H1 (cell line): ENCODE results near the gene RFT1. TPM values are rescaled to one million over a fixed set of nuclear protein-coding genes. Genes with fewer than 3 reads are reported as not detected.

Experiments used
- CTCF ChIA-PET: fragments of 300-600 bp; sonication (Branson Sonifier 250); formaldehyde crosslinking; loops from one replicate; lab custom pipeline; 2021; ENCODE audit not compliant: partially characterized antibody; lab: Charles Lee
- POLR2A ChIA-PET: fragments of 300-600 bp; sonication (Branson Sonifier 250); formaldehyde crosslinking; loops from one replicate; lab custom pipeline; 2021; ENCODE audit warnings: inconsistent platforms; ENCODE audit not compliant: partially characterized antibody; lab: Charles Lee
- DNase-seq, 2 experiments: peaks; one replicate each; pipeline versions ENCODE4 v3.0.0 to v3.0.0-alpha.2; 2010 to 2022; ENCODE audit warnings: low spot score in 2 of 2, low read depth in 1 of 2, mixed read lengths in 1 of 2
- FAIRE-seq: peaks from 2 replicates; lab custom pipeline; 2011; peaks lifted over from hg19 to GRCh38; lab: Jason Lieb, UNC
- H2AFZ ChIP-seq: 2 replicates; pipeline ENCODE4 v1.8.1; 2012; ENCODE audit warnings: low read length, inconsistent platforms
- H2AK5ac ChIP-seq: 2 replicates; pipeline ENCODE4 v1.6.1; 2013; ENCODE audit warnings: low read depth, low read length
- H2BK120ac ChIP-seq: replicated peaks from 2 replicates; pipeline ENCODE3; 2013; ENCODE audit warnings: low read depth, low read length, inconsistent platforms
- H2BK12ac ChIP-seq: 2 replicates; pipeline ENCODE4 v1.6.1; 2013; ENCODE audit warnings: low read depth, low read length
- H2BK15ac ChIP-seq: 2 replicates; pipeline ENCODE4 v1.6.1; 2013; ENCODE audit warnings: low read length
- H2BK20ac ChIP-seq: 2 replicates; pipeline ENCODE4 v1.6.1; 2013; ENCODE audit warnings: low read length
- H2BK5ac ChIP-seq: 2 replicates; pipeline ENCODE4 v1.6.1; 2013; ENCODE audit warnings: low read depth, low read length
- H3K14ac ChIP-seq: 2 replicates; pipeline ENCODE4 v1.6.1; 2013; ENCODE audit warnings: inconsistent platforms; ENCODE audit not compliant: insufficient read length
- H3K18ac ChIP-seq: 2 replicates; pipeline ENCODE4 v1.6.1; 2013; ENCODE audit warnings: low read length; ENCODE audit errors: extremely low read depth
- H3K23ac ChIP-seq: 2 replicates; pipeline ENCODE4 v1.6.1; 2013; ENCODE audit warnings: inconsistent platforms; ENCODE audit not compliant: insufficient read length
- H3K23me2 ChIP-seq: 2 replicates; pipeline ENCODE4 v1.6.1; 2013; ENCODE audit warnings: low read depth, low read length
- H3K27ac ChIP-seq: 2 replicates; pipeline ENCODE4 v1.6.1; 2011; ENCODE audit warnings: low read depth, low read length, inconsistent platforms
- H3K27me3 ChIP-seq, 4 experiments: replicated peaks in 1 of 4; 1 replicate in 1 of 4; 2 replicates in 3 of 4; pipeline versions ENCODE4 v1.6.1 to v1.8.1; 2011 to 2013; ENCODE audit warnings: low read length in 3 of 4, mild to moderate bottlenecking in 3 of 4, inconsistent platforms in 2 of 4, mixed read lengths in 2 of 4, moderate library complexity in 1 of 4; ENCODE audit not compliant: control insufficient read depth in 3 of 4, insufficient read depth in 3 of 4; ENCODE audit errors: extremely low read depth in 1 of 4
- H3K36me3 ChIP-seq, 4 experiments: 2 replicates each; pipeline versions ENCODE4 v1.6.1 to v1.8.1; 2011 to 2013; ENCODE audit warnings: mild to moderate bottlenecking in 4 of 4, low read length in 3 of 4, moderate library complexity in 2 of 4, control low read depth in 1 of 4, inconsistent platforms in 1 of 4; ENCODE audit not compliant: insufficient read depth in 4 of 4, control insufficient read depth in 2 of 4
- H3K4ac ChIP-seq: replicated peaks from 2 replicates; pipeline ENCODE3; 2013; ENCODE audit warnings: low read length, low read depth, mixed read lengths, inconsistent platforms; ENCODE audit not compliant: insufficient read length
- H3K4me1 ChIP-seq, 4 experiments: replicated peaks in 1 of 4; 1 replicate in 1 of 4; 2 replicates in 3 of 4; pipeline versions ENCODE4 v1.6.1 to v1.8.1; 2011 to 2013; ENCODE audit warnings: low read length in 3 of 4, inconsistent platforms in 2 of 4, mixed read lengths in 1 of 4; ENCODE audit not compliant: insufficient read depth in 4 of 4, control insufficient read depth in 3 of 4
- H3K4me2 ChIP-seq, 2 experiments: 2 replicates each; pipeline versions ENCODE4 v1.6.1 to v1.8.1; 2011 to 2013; ENCODE audit warnings: low read depth in 2 of 2, low read length in 2 of 2, control low read depth in 1 of 2, inconsistent platforms in 1 of 2, mild to moderate bottlenecking in 1 of 2; ENCODE audit not compliant: insufficient read depth in 1 of 2
- H3K4me3 ChIP-seq, 4 experiments: fragments of 200-600, 300-600 bp in 1 of 4; sonication (generic), shearing (Covaris generic), sonication (Bioruptor Twin) in 1 of 4; 2 replicates each; pipeline versions ENCODE4 v1.5.1 to v1.8.1; 2011 to 2016; ENCODE audit warnings: low read length in 4 of 4, low read depth in 3 of 4, control low read depth in 2 of 4, inconsistent platforms in 2 of 4, mild to moderate bottlenecking in 2 of 4, mixed read lengths in 1 of 4, moderate library complexity in 1 of 4; ENCODE audit not compliant: insufficient read depth in 2 of 4; ENCODE audit errors: extremely low read depth in 1 of 4
- H3K56ac ChIP-seq: replicated peaks from 2 replicates; pipeline ENCODE3; 2013; ENCODE audit warnings: low read depth, mild to moderate bottlenecking, mixed read lengths, low read length, inconsistent platforms; ENCODE audit not compliant: insufficient read length
- H3K79me1 ChIP-seq: 2 replicates; pipeline ENCODE4 v1.6.1; 2013; ENCODE audit warnings: low read depth, low read length, control low read depth
- H3K79me2 ChIP-seq, 2 experiments: 2 replicates each; pipeline versions ENCODE4 v1.6.1 to v1.8.1; 2012 to 2013; ENCODE audit warnings: low read length in 2 of 2, mild to moderate bottlenecking in 2 of 2, inconsistent platforms in 1 of 2; ENCODE audit not compliant: insufficient read depth in 2 of 2, control insufficient read depth in 1 of 2
- H3K9ac ChIP-seq, 4 experiments: replicated peaks in 1 of 4; 1 replicate in 1 of 4; 2 replicates in 3 of 4; pipeline versions ENCODE4 v1.6.1 to v1.8.1; 2011 to 2013; ENCODE audit warnings: low read depth in 3 of 4, low read length in 3 of 4, control low read depth in 2 of 4, mild to moderate bottlenecking in 2 of 4, moderate library complexity in 2 of 4, inconsistent platforms in 1 of 4; ENCODE audit errors: extremely low read depth in 1 of 4
- H3K9me3 ChIP-seq, 2 experiments: 2 replicates each; pipeline versions ENCODE4 v1.6.1 to v1.8.1; 2012 to 2013; ENCODE audit warnings: mild to moderate bottlenecking in 2 of 2, moderate library complexity in 2 of 2, control low read depth in 1 of 2, inconsistent platforms in 1 of 2, low read depth in 1 of 2, low read length in 1 of 2, mixed read lengths in 1 of 2; ENCODE audit not compliant: insufficient read depth in 2 of 2
- H4K20me1 ChIP-seq, 2 experiments: replicated peaks in 1 of 2; 2 replicates each; pipeline versions ENCODE3 to v1.8.1; 2011 to 2013; ENCODE audit warnings: inconsistent platforms in 2 of 2, low read length in 2 of 2, mild to moderate bottlenecking in 1 of 2; ENCODE audit not compliant: insufficient read depth in 2 of 2, control insufficient read depth in 1 of 2
- H4K5ac ChIP-seq: 2 replicates; pipeline ENCODE4 v1.6.1; 2013; ENCODE audit warnings: low read length, low read depth, mixed read lengths, inconsistent platforms; ENCODE audit not compliant: insufficient read length
- H4K8ac ChIP-seq: 2 replicates; pipeline ENCODE4 v1.8.0; 2013; ENCODE audit warnings: mild to moderate bottlenecking, moderate library complexity, low read length, inconsistent platforms; ENCODE audit not compliant: insufficient read depth; ENCODE audit errors: extremely low read depth
- H4K91ac ChIP-seq: replicated peaks from 2 replicates; pipeline ENCODE3; 2013; ENCODE audit warnings: low read length, mixed read lengths, inconsistent platforms; ENCODE audit not compliant: insufficient read length
- ASH2L ChIP-seq: fragments of 200-600, 300-600 bp; sonication (generic); IDR thresholded peaks from one replicate; pipeline ENCODE4 v1.7.1; 2017; ENCODE audit warnings: low read length
- CREB1 ChIP-seq: IDR thresholded peaks from 2 replicates; pipeline ENCODE4 v1.6.1; 2012; ENCODE audit warnings: inconsistent platforms
- NANOG ChIP-seq: IDR thresholded peaks from 2 replicates; pipeline ENCODE4 v1.6.1; 2011; ENCODE audit warnings: low read length, low read depth, mild to moderate bottlenecking, inconsistent platforms; ENCODE audit not compliant: insufficient read depth, poor library complexity, severe bottlenecking
- RXRA ChIP-seq: IDR thresholded peaks from 2 replicates; pipeline ENCODE4 v1.6.1; 2011; ENCODE audit warnings: low read depth, mild to moderate bottlenecking, low read length, moderate library complexity; ENCODE audit not compliant: insufficient read depth
- SIN3A ChIP-seq, 2 experiments: IDR thresholded peaks in 1 of 2; conservative IDR thresholded peaks in 1 of 2; 2 replicates each; pipeline ENCODE4 v1.6.1; 2011 to 2012; ENCODE audit warnings: low read length in 2 of 2, improper control_type of control experiment in 1 of 2, low read depth in 1 of 2, mild to moderate bottlenecking in 1 of 2
- SUZ12 ChIP-seq: fragments of 200-600 bp; sonication (generic); IDR thresholded peaks from 2 replicates; pipeline ENCODE4 v1.6.1; 2012; ENCODE audit warnings: mild to moderate bottlenecking, inconsistent platforms, low read length, moderate library complexity, mixed read lengths
- WGBS, 2 experiments: shearing (Covaris generic) in 1 of 2; methylation state at CpG; one replicate each; pipeline versions ENCODE4 v1.1.6 to v1.1.7; 2013 to 2015; ENCODE audit warnings: low lambda C conversion rate in 2 of 2, mixed read lengths in 2 of 2, inconsistent platforms in 1 of 2, low coverage in 1 of 2, missing lambda C conversion rate in 1 of 2; ENCODE audit not compliant: insufficient replicate concordance in 2 of 2, insufficient coverage in 1 of 2, insufficient read length in 1 of 2; ENCODE audit errors: extremely low coverage in 1 of 2, missing lambda C conversion rate in 1 of 2; 5-methylcytosine and 5-hydroxymethylcytosine counted together
- polyA plus RNA-seq, 7 experiments: library from polyadenylated mRNA; depleted of rRNA in 3 of 7; stranded (reverse) in 5 of 7; unstranded in 2 of 7; fragments of >200 nt in 5 of 7; fragments of 200-250 nt in 2 of 7; gene quantifications; 1 replicate in 5 of 7; 2 replicates in 1 of 7; 4 replicates in 1 of 7; pipeline versions ENCODE4 v1.2.1 to v1.2.3, GENCODE V29; 2011 to 2013; ENCODE audit warnings: missing spikeins in 2 of 7, mixed read lengths in 2 of 7
- total RNA-seq: library from RNA; stranded (reverse); fragmentation: NEBNext Ultra II Directional; extraction: Animal tissue kit (Norgen Biotek cat#: 25700); gene quantifications from 2 replicates; pipeline ENCODE4 v1.2.1, GENCODE V29; 2021

RFT1 gene
- total and polyA plus RNA-seq, 2 of the 8 experiments (the other 6 are each of a cell fraction or from before 2014, with no cell fraction given), result 27.7 to 42.4 TPM

- Histone ChIP-seq H3K18ac (peak overlapping the region; percentile 62), H3K79me2 (peaks cover 0 to 9% of the 10 kb centered on the region in 2 experiments; a peak in 1 of 4 replicates), H2BK12ac (no peak overlapping the region; the same call in 1 of the 2 replicates), H3K56ac (no peak overlapping the region), H3K9me3 (no peaks in the 10 kb centered on the region), H3K36me3 (no peaks in the 10 kb centered on the region), H3K23me2 (peaks cover 14% of the 10 kb centered on the region), H3K27me3 (peaks cover 0 to 17% (median 6%) of the 10 kb centered on the region in 4 experiments; a peak in 3 of 7 replicates), H4K5ac (no peak overlapping the region), H3K4me1 (peaks cover 3 to 33% (median 21%) of the 10 kb centered on the region in 4 experiments), H2BK120ac (no peak overlapping the region), H4K91ac (no peak overlapping the region), H2BK5ac (no peak overlapping the region), H4K20me1 (peaks cover 3 to 8% of the 10 kb centered on the region in 2 experiments), H2AFZ (no peak overlapping the region), H3K79me1 (peaks cover 11% of the 10 kb centered on the region), H2AK5ac (0 out of 2 replicates have a peak overlapping the region, but pooled peaks have one; percentile 32), H4K8ac (no peak overlapping the region), H2BK20ac (no peak overlapping the region), H3K27ac (no peak overlapping the region), H3K23ac (no peak overlapping the region), H3K4ac (peak overlapping the region; percentile 10), H3K9ac (no peak overlapping the region; a peak in 1 of 7 replicates), H2BK15ac (0 out of 2 replicates have a peak overlapping the region, but pooled peaks have one; percentile 73), H3K14ac (no peak overlapping the region), H3K4me2 (peak overlapping the region; percentile 87 to 93; a peak in 3 of 4 replicates), H3K4me3 (no peak overlapping the region; a peak in 1 of 8 replicates)
- ChIA-PET POLR2A (interaction anchor here (1.0 to 7.4 kb wide), 5 partner anchors 11 to 38 kb away, joined by 3 to 56 read pairs (median 3); no protein-coding TSS in a partner anchor), CTCF (interaction anchor here (0.6 to 4.0 kb wide), 18 partner anchors 8 to 965 kb away, joined by 3 to 30 read pairs (median 5); partner anchors contain the start of gene RFT1)
- TF ChIP-seq SIN3A (conservative IDR thresholded peaks at IDR 0.05 in 1 of 2, IDR thresholded peaks at IDR 0.05 in 1 of 2; ENCODE audit: low read depth in 1 of 2, low read length in 2 of 2) (no peak), NANOG (no peak), SUZ12 (no peak), CREB1 (no peak), RXRA (0 out of 2 replicates have a peak, but pooled peaks have one; percentile 67), ASH2L (no peak)
- DNase-seq (no peak), FAIRE-seq (peak; percentile 65)
- 78% methylated on average over 9 of the region's 9 CpGs; no CpG with 5 or more reads in 1 of the 2 experiments for WGBS, 2 experiments
These were observed 29.2 kb upstream of the RFT1 start for GRCh38 chr3:53159156-53160060.
